Activated T-helper 2 cell treated with anti-CD3 and anti-CD28 coated beads, Interferon-gamma antibody, Interleukin-2, Interleukin-4, amounts not matched to agents 10 μg/mL and 5 μg/mL and 100 μg/mL, durations not matched to agents 14 hours and 24 hours and 36 hours (primary cell): ENCODE data around the gene SORCS2. TPM values are rescaled to one million over a fixed set of nuclear protein-coding genes. Genes with fewer than 3 reads are reported as not detected.

Experiments used
- DNase-seq: peaks from one replicate; pipeline ENCODE4 v3.0.0; 2021; ENCODE audit warnings: low spot score
- H3K27ac Mint-ChIP-seq: one replicate; pipeline ENCODE4 v1.8.0; 2021; ENCODE audit warnings: mixed read lengths
- H3K27me3 Mint-ChIP-seq: one replicate; pipeline ENCODE4 v1.8.0; 2021; ENCODE audit warnings: low read depth, mixed read lengths
- H3K36me3 Mint-ChIP-seq: one replicate; pipeline ENCODE4 v1.8.0; 2021; ENCODE audit warnings: low read depth, mixed read lengths
- H3K4me1 Mint-ChIP-seq: one replicate; pipeline ENCODE4 v1.8.0; 2021; ENCODE audit warnings: low read depth, mixed read lengths
- H3K4me3 Mint-ChIP-seq: one replicate; pipeline ENCODE4 v1.8.0; 2021; ENCODE audit warnings: low read depth, mild to moderate bottlenecking, moderate library complexity, mixed read lengths
- H3K9me3 Mint-ChIP-seq: one replicate; pipeline ENCODE4 v1.8.0; 2021; ENCODE audit warnings: mixed read lengths
- intact Hi-C: fragments of 100-400 bp; cut with micrococcal nuclease; formaldehyde crosslinking; loops from one replicate; pipeline ENCODE4 v1.15.1; 2023
- total RNA-seq: library from RNA; stranded (reverse); gene quantifications from 2 replicates; pipeline ENCODE4 v1.2.3, GENCODE V29; 2022

Gene SORCS2
- total RNA-seq, 1 donor from 2014 or later: 0.02 TPM

GRCh38 chr4:7708238-7708637 is 515.9 kb downstream of the SORCS2 start:
- Mint-ChIP-seq H3K4me3 (no peak overlapping the region), H3K27ac (no peak overlapping the region), H3K9me3 (no peaks in the 10 kb centered on the region), H3K36me3 (no peaks in the 10 kb centered on the region), H3K4me1 (no peaks in the 10 kb centered on the region), H3K27me3 (no peaks in the 10 kb centered on the region)
- DNase-seq: no peak
- intact Hi-C loops: no loop called here

GRCh38 chr4:7708981-7709380 is 516.6 kb downstream of the SORCS2 start:
- Mint-ChIP-seq H3K4me1 (no peaks in the 10 kb centered on the region), H3K27me3 (no peaks in the 10 kb centered on the region), H3K36me3 (no peaks in the 10 kb centered on the region), H3K4me3 (no peak overlapping the region), H3K27ac (no peak overlapping the region), H3K9me3 (no peaks in the 10 kb centered on the region)
- intact Hi-C loops: no loop called here
- no peak for DNase-seq

- Mint-ChIP-seq H3K9me3 (no peaks in the 10 kb centered on the region), H3K36me3 (no peaks in the 10 kb centered on the region), H3K27me3 (no peaks in the 10 kb centered on the region), H3K4me1 (no peaks in the 10 kb centered on the region), H3K27ac (no peak overlapping the region), H3K4me3 (no peak overlapping the region)
- DNase-seq: no peak
- intact Hi-C loops: no loop called here
Observed at GRCh38 chr4:7709431-7709830, 517.1 kb downstream of the SORCS2 start.

GRCh38 chr4:7710126-7710525 is 517.8 kb downstream of the SORCS2 start:
- Mint-ChIP-seq H3K27me3 (no peaks in the 10 kb centered on the region), H3K4me3 (no peak overlapping the region), H3K36me3 (no peaks in the 10 kb centered on the region), H3K27ac (no peak overlapping the region), H3K9me3 (no peaks in the 10 kb centered on the region), H3K4me1 (no peaks in the 10 kb centered on the region)
- DNase-seq: no peak
- intact Hi-C loops: loop anchor here (10.0 kb wide), 1 partner anchor 185 kb away; no protein-coding TSS in a partner anchor

- intact Hi-C loops: loop anchor here (10.0 kb wide), 1 partner anchor 186 kb away; no protein-coding TSS in a partner anchor
- H3K27me3 Mint-ChIP-seq: no peaks in the 10 kb centered on the region
- no peak overlapping the region for H3K27ac Mint-ChIP-seq
- no peak overlapping the region for H3K4me3 Mint-ChIP-seq
- H3K9me3 Mint-ChIP-seq: no peaks in the 10 kb centered on the region
- H3K4me1 Mint-ChIP-seq: no peaks in the 10 kb centered on the region
- DNase-seq: no peak
- H3K36me3 Mint-ChIP-seq: no peaks in the 10 kb centered on the region
Observed at GRCh38 chr4:7710576-7711306, 518.4 kb downstream of the SORCS2 start.

- intact Hi-C loops: loop anchor here (10.0 kb wide), 1 partner anchor 187 kb away; no protein-coding TSS in a partner anchor
- H3K27me3 Mint-ChIP-seq: no peaks in the 10 kb centered on the region
- no peaks in the 10 kb centered on the region for H3K9me3 Mint-ChIP-seq
- DNase-seq: no peak
- H3K27ac Mint-ChIP-seq: no peak overlapping the region
- no peaks in the 10 kb centered on the region for H3K4me1 Mint-ChIP-seq
- no peaks in the 10 kb centered on the region for H3K36me3 Mint-ChIP-seq
- H3K4me3 Mint-ChIP-seq: no peak overlapping the region
Observed at GRCh38 chr4:7711307-7711963, 519.1 kb downstream of the SORCS2 start.

GRCh38 chr4:7712021-7712671 is 519.8 kb downstream of the SORCS2 start:
- Mint-ChIP-seq H3K27me3 (no peaks in the 10 kb centered on the region), H3K36me3 (no peaks in the 10 kb centered on the region), H3K27ac (no peak overlapping the region), H3K9me3 (no peaks in the 10 kb centered on the region), H3K4me3 (no peak overlapping the region), H3K4me1 (no peaks in the 10 kb centered on the region)
- intact Hi-C loops: loop anchor here (10.0 kb wide), 1 partner anchor 187 kb away; no protein-coding TSS in a partner anchor
- no peak for DNase-seq

GRCh38 chr4:7713757-7714156 is 521.4 kb downstream of the SORCS2 start:
- Mint-ChIP-seq H3K27ac (no peak overlapping the region), H3K27me3 (no peaks in the 10 kb centered on the region), H3K9me3 (no peaks in the 10 kb centered on the region), H3K4me1 (no peaks in the 10 kb centered on the region), H3K36me3 (no peaks in the 10 kb centered on the region), H3K4me3 (no peak overlapping the region)
- no peak for DNase-seq
- intact Hi-C loops: loop anchor here (10.0 kb wide), 1 partner anchor 189 kb away; no protein-coding TSS in a partner anchor

- DNase-seq: no peak
- Mint-ChIP-seq H3K36me3 (no peaks in the 10 kb centered on the region), H3K4me3 (no peak overlapping the region), H3K4me1 (no peaks in the 10 kb centered on the region), H3K27me3 (no peaks in the 10 kb centered on the region), H3K9me3 (no peaks in the 10 kb centered on the region), H3K27ac (no peak overlapping the region)
- intact Hi-C loops: loop anchor here (10.0 kb wide), 1 partner anchor 189 kb away; no protein-coding TSS in a partner anchor
Observed at GRCh38 chr4:7714176-7714575, 521.8 kb downstream of the SORCS2 start.

- no peak for DNase-seq
- Mint-ChIP-seq H3K9me3 (no peaks in the 10 kb centered on the region), H3K4me3 (no peak overlapping the region), H3K27ac (no peak overlapping the region), H3K27me3 (no peaks in the 10 kb centered on the region), H3K36me3 (no peaks in the 10 kb centered on the region), H3K4me1 (no peaks in the 10 kb centered on the region)
- intact Hi-C loops: loop anchor here (5.0 to 10.0 kb wide), 2 partner anchors 190 to 522 kb away; partner anchors contain the start of gene SORCS2
Observed at GRCh38 chr4:7714738-7715137, 522.4 kb downstream of the SORCS2 start.

- intact Hi-C loops: loop anchor here (5.0 to 10.0 kb wide), 2 partner anchors 191 to 523 kb away; partner anchors contain the start of gene SORCS2
- Mint-ChIP-seq H3K9me3 (no peaks in the 10 kb centered on the region), H3K27me3 (no peaks in the 10 kb centered on the region), H3K4me3 (no peak overlapping the region), H3K4me1 (no peaks in the 10 kb centered on the region), H3K36me3 (no peaks in the 10 kb centered on the region), H3K27ac (no peak overlapping the region)
- no peak for DNase-seq
Observed at GRCh38 chr4:7715271-7716009, 523.1 kb downstream of the SORCS2 start.

- no peak for DNase-seq
- no peaks in the 10 kb centered on the region for H3K4me1 Mint-ChIP-seq
- H3K36me3 Mint-ChIP-seq: no peaks in the 10 kb centered on the region
- H3K4me3 Mint-ChIP-seq: no peak overlapping the region
- H3K27ac Mint-ChIP-seq: no peak overlapping the region
- intact Hi-C loops: loop anchor here (5.0 to 10.0 kb wide), 2 partner anchors 191 to 524 kb away; partner anchors contain the start of gene SORCS2
- H3K9me3 Mint-ChIP-seq: no peaks in the 10 kb centered on the region
- H3K27me3 Mint-ChIP-seq: no peaks in the 10 kb centered on the region
Observed at GRCh38 chr4:7716010-7716721, 523.8 kb downstream of the SORCS2 start.
